ENCODE data around the gene KCNK7.

The KCNK7 gene

GRCh38 chr11:65590240-65590738 is 5.3 kb downstream of the KCNK7 start:
- Mint-ChIP-seq H3K4me1 (ENCODE audit: low read depth) (peaks cover 38% of the 10 kb centered on the region), H3K36me3 (ENCODE audit: low read depth) (peaks cover 19% of the 10 kb centered on the region), H3K9me3 (no peaks in the 10 kb centered on the region), H3K27me3 (ENCODE audit: low read depth) (no peaks in the 10 kb centered on the region), H3K27ac (peak overlapping the region; percentile 76), H3K4me3 (no peak overlapping the region)

DNA sequence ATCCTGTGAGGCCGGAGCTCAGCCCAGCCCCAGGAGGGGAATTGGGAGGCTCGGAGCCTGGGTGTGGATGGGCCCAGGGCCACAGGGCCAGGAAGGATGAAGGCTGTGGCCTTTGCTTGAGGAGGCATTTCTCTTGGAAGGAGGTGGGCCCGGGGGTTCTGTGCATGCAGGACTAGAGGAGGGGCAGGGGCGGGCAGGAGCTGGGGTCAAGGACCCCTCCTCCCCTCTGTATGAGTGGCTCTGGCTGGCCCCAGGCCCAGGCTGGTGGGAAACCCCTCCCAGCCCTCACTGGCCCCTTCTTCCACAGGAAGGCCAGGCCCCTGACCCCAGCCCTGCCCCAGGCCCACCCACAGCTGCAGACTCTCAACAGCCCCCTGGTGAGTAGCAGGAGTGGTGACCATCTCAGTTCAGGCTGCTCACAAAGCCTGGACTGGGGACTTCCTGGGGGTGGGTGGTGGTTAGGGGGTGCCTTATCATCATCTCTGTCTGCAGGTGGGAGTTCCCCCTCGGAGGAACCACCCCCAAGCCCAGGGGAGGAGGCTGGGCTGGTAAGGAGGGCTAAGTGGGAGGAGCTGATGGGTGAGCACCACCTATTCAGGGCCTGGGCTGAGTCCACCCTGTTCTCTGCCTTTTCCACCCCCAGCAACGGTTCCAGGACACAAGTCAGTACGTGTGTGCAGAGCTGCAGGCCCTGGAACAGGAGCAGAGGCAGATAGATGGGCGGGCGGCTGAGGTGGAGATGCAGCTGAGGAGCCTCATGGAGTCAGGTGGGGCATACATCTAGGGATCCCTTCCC is 6.0 kb downstream of the KCNK7 start:
- Mint-ChIP-seq H3K4me1 (ENCODE audit: low read depth) (peaks cover 33% of the 10 kb centered on the region), H3K9me3 (no peaks in the 10 kb centered on the region), H3K4me3 (no peak overlapping the region), H3K27ac (peak overlapping the region; percentile 89), H3K36me3 (ENCODE audit: low read depth) (peaks cover 16% of the 10 kb centered on the region), H3K27me3 (ENCODE audit: low read depth) (no peaks in the 10 kb centered on the region)

GRCh38 chr11:65588199-65589054 is 7.2 kb downstream of the KCNK7 start:
- Mint-ChIP-seq H3K4me1 (ENCODE audit: low read depth) (peaks cover 39% of the 10 kb centered on the region), H3K9me3 (no peaks in the 10 kb centered on the region), H3K27me3 (ENCODE audit: low read depth) (no peaks in the 10 kb centered on the region), H3K27ac (peak overlapping the region; percentile 89), H3K4me3 (peak overlapping the region; percentile 65), H3K36me3 (ENCODE audit: low read depth) (peaks cover 25% of the 10 kb centered on the region)

DNA sequence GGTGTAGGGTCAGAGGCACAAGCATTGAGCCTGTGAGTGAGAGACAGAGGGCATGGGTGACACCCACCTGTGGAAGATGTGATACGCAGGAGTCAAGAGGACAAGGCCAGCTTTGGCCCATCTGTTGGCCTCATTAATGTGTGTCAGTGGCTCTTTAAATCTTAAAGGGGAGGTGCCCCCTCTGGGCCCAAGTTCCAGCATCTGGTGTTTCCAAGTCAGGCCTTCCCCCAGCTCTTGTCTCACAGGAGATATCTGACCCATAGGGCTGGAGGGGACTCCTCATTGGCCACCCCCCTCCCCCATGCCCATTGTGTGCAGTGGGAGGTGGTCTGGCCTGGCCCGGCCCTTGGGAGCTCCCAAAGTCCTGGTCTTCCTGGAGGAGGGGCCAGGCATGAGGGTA is 8.9 kb downstream of the KCNK7 start:
- no peaks in the 10 kb centered on the region for H3K9me3 Mint-ChIP-seq
- peak overlapping the region; percentile 52 for H3K27ac Mint-ChIP-seq
- H3K4me3 Mint-ChIP-seq, result no peak overlapping the region
- peaks cover 47% of the 10 kb centered on the region for H3K4me1 Mint-ChIP-seq (ENCODE audit: low read depth)
- peaks cover 30% of the 10 kb centered on the region for H3K36me3 Mint-ChIP-seq (ENCODE audit: low read depth)
- H3K27me3 Mint-ChIP-seq (ENCODE audit: low read depth), result no peaks in the 10 kb centered on the region

DNA sequence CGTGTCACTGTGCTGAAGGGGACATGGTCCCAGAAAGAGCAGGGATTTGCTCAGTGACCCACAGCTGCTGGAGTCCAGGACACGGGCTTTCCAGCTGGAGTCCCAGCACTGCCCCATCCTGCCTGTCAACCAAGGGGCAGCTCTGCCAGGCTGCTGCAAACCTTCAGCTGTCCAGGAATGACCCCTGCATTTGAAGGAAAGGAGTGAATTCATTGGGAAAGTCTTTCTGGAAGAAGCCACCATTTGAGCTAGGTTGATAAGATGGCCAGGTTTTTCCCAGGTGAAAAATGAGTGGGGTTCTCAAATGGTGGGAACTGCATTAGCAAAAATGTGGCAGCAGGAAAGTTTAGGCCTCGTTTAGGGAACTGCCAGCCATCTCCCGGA is 9.4 kb downstream of the KCNK7 start:
- no peaks in the 10 kb centered on the region for H3K9me3 Mint-ChIP-seq
- peak overlapping the region; percentile 52 for H3K27ac Mint-ChIP-seq
- H3K36me3 Mint-ChIP-seq (ENCODE audit: low read depth), result peaks cover 32% of the 10 kb centered on the region
- peaks cover 47% of the 10 kb centered on the region for H3K4me1 Mint-ChIP-seq (ENCODE audit: low read depth)
- H3K4me3 Mint-ChIP-seq, result no peak overlapping the region
- no peaks in the 10 kb centered on the region for H3K27me3 Mint-ChIP-seq (ENCODE audit: low read depth)

- peak overlapping the region; percentile 52 for H3K27ac Mint-ChIP-seq
- H3K27me3 Mint-ChIP-seq (ENCODE audit: low read depth), result no peaks in the 10 kb centered on the region
- H3K36me3 Mint-ChIP-seq (ENCODE audit: low read depth), result peaks cover 33% of the 10 kb centered on the region
- H3K4me1 Mint-ChIP-seq (ENCODE audit: low read depth), result peaks cover 47% of the 10 kb centered on the region
- H3K4me3 Mint-ChIP-seq, result no peak overlapping the region
- no peaks in the 10 kb centered on the region for H3K9me3 Mint-ChIP-seq
Observed at GRCh38 chr11:65585396-65586246, 10.0 kb downstream of the KCNK7 start.

GRCh38 chr11:65584723-65585171 is 10.9 kb downstream of the KCNK7 start:
- H3K4me3 Mint-ChIP-seq, result no peak overlapping the region
- H3K27ac Mint-ChIP-seq, result no peak overlapping the region
- H3K4me1 Mint-ChIP-seq (ENCODE audit: low read depth), result peaks cover 46% of the 10 kb centered on the region
- peaks cover 37% of the 10 kb centered on the region for H3K36me3 Mint-ChIP-seq (ENCODE audit: low read depth)
- H3K27me3 Mint-ChIP-seq (ENCODE audit: low read depth), result no peaks in the 10 kb centered on the region
- no peaks in the 10 kb centered on the region for H3K9me3 Mint-ChIP-seq

DNA sequence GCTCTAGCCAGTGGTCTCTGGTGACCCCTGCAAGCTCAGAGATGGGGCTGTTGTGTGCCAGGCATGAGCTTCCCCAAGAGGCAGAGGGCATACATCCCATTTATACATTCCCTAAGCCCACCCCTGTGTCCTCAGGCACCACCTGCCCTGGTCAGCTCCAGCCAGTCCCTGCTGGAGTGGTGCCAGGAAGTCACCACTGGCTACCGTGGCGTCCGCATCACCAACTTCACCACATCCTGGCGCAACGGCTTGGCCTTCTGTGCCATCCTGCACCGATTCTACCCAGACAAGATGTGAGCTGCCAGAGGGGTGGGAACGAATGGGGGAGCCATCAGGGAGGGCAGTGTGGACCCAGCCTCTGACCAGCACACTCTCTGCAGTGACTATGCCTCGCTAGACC is 11.5 kb downstream of the KCNK7 start:
- Mint-ChIP-seq H3K9me3 (no peaks in the 10 kb centered on the region), H3K27me3 (ENCODE audit: low read depth) (no peaks in the 10 kb centered on the region), H3K27ac (peak overlapping the region; percentile 49), H3K4me1 (ENCODE audit: low read depth) (peaks cover 43% of the 10 kb centered on the region), H3K36me3 (ENCODE audit: low read depth) (peaks cover 41% of the 10 kb centered on the region), H3K4me3 (no peak overlapping the region)

GRCh38 chr11:65583589-65583988 is 12.0 kb downstream of the KCNK7 start:
- Mint-ChIP-seq H3K36me3 (ENCODE audit: low read depth) (peaks cover 42% of the 10 kb centered on the region), H3K9me3 (no peaks in the 10 kb centered on the region), H3K4me3 (no peak overlapping the region), H3K4me1 (ENCODE audit: low read depth) (peaks cover 40% of the 10 kb centered on the region), H3K27me3 (ENCODE audit: low read depth) (no peaks in the 10 kb centered on the region), H3K27ac (peak overlapping the region; percentile 44)

GRCh38 chr11:65581928-65582327 is 13.7 kb downstream of the KCNK7 start:
- H3K27me3 Mint-ChIP-seq (ENCODE audit: low read depth), result no peaks in the 10 kb centered on the region
- peaks cover 33% of the 10 kb centered on the region for H3K4me1 Mint-ChIP-seq (ENCODE audit: low read depth)

DNA sequence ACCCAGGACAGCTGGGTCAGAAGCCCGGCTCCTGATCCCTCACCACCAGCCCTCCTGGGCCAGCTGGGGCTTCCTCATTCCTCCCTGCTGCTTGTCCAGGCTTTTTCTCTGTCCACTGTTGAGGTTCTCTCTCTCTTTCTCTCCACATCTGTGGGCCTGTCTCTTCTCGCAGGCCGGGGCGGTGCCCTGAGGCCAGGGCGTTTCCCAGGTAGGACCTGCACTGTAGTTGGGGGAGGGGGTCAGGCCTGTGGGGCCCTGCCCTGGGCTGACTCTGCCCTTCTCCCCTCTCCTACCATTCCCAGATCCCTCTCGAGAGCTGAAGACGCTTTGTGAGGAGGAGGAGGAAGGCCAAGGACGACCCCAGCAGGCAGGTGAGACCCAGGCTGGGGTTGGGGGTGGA is 14.8 kb downstream of the KCNK7 start:
- peaks cover 29% of the 10 kb centered on the region for H3K4me1 Mint-ChIP-seq (ENCODE audit: low read depth)
- H3K4me3 Mint-ChIP-seq, result no peak overlapping the region
- peaks cover 35% of the 10 kb centered on the region for H3K36me3 Mint-ChIP-seq (ENCODE audit: low read depth)
- no peaks in the 10 kb centered on the region for H3K9me3 Mint-ChIP-seq
- H3K27ac Mint-ChIP-seq, result peak overlapping the region; percentile 41
- no peaks in the 10 kb centered on the region for H3K27me3 Mint-ChIP-seq (ENCODE audit: low read depth)

More at GRCh38 chr11:65581928-65582327, 13.7 kb downstream of the KCNK7 start:
- Mint-ChIP-seq H3K9me3 (no peaks in the 10 kb centered on the region), H3K27ac (peak overlapping the region; percentile 73), H3K36me3 (ENCODE audit: low read depth) (peaks cover 42% of the 10 kb centered on the region), H3K4me3 (no peak overlapping the region)

- H3K36me3 Mint-ChIP-seq (ENCODE audit: low read depth), result peaks cover 35% of the 10 kb centered on the region
- no peaks in the 10 kb centered on the region for H3K9me3 Mint-ChIP-seq
- H3K4me1 Mint-ChIP-seq (ENCODE audit: low read depth), result peaks cover 33% of the 10 kb centered on the region
- no peak overlapping the region for H3K4me3 Mint-ChIP-seq
- no peaks in the 10 kb centered on the region for H3K27me3 Mint-ChIP-seq (ENCODE audit: low read depth)
- no peak overlapping the region for H3K27ac Mint-ChIP-seq
Observed at GRCh38 chr11:65580031-65580692, 15.4 kb downstream of the KCNK7 start.

DNA sequence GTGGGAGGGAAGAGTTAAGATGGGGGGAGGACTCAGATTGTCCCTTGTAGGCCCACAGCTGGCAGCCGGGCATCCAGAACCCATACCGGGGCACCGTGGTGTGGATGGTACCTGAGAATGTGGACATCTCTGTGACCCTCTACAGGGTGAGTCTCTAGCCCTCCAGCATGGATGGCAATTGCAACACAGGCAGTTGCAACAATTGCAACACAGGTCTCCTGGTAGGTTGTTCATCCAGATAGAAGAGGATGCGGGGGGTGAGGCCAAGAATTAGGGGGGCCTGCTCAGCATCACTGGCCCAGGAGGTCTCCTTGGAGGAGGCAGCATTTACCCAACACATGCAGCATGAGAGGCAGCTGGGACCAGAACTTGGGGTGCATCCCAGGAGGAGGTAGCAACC is 16.3 kb downstream of the KCNK7 start:
- Mint-ChIP-seq H3K4me1 (ENCODE audit: low read depth) (peaks cover 37% of the 10 kb centered on the region), H3K27ac (peak overlapping the region; percentile 15), H3K4me3 (peak overlapping the region; percentile 14), H3K9me3 (no peaks in the 10 kb centered on the region), H3K36me3 (ENCODE audit: low read depth) (peaks cover 32% of the 10 kb centered on the region), H3K27me3 (ENCODE audit: low read depth) (no peaks in the 10 kb centered on the region)

All from T-helper 1 cell treated with Interleukin-12 subunit alpha and Interleukin-12 subunit beta and Interleukin-4 antibody, amounts not matched to agents 30 μg/mL and 1 μg/mL, for 36 hours (primary cell).